Hepatocyte (in vitro differentiated cells): ENCODE measurements around the gene PHLPP1. TPM values are rescaled to one million over a fixed set of nuclear protein-coding genes. Genes with fewer than 3 reads are reported as not detected.

Source experiments
- DNase-seq: peaks from one replicate; pipeline ENCODE4 v3.0.0-alpha.2; 2016; ENCODE audit warnings: low spot score
- H2AFZ ChIP-seq: fragments of 200-600 bp; sonication (generic); 2 replicates; pipeline ENCODE4 v1.6.0; 2016; ENCODE audit warnings: antibody characterized with exemption, mild to moderate bottlenecking
- H3K27ac ChIP-seq: fragments of 200-600 bp; sonication (generic); 2 replicates; pipeline ENCODE4 v1.5.1; 2016; ENCODE audit warnings: mild to moderate bottlenecking
- H3K27me3 ChIP-seq: fragments of 200-600 bp; sonication (generic); 2 replicates; pipeline ENCODE4 v1.6.1; 2016
- H3K36me3 ChIP-seq: fragments of 200-600 bp; sonication (generic); replicated peaks from 2 replicates; pipeline ENCODE4 v1.5.1; 2016; ENCODE audit warnings: low read depth; ENCODE audit not compliant: insufficient read depth
- H3K4me1 ChIP-seq: fragments of 200-600 bp; sonication (generic); 2 replicates; pipeline ENCODE4 v1.5.1; 2016; ENCODE audit warnings: mild to moderate bottlenecking, moderate library complexity; ENCODE audit not compliant: insufficient read depth
- H3K4me2 ChIP-seq: fragments of 200-600 bp; sonication (generic); 2 replicates; pipeline ENCODE4 v1.6.0; 2016
- H3K4me3 ChIP-seq: fragments of 200-600 bp; sonication (generic); 2 replicates; pipeline ENCODE4 v1.5.1; 2016; ENCODE audit warnings: mild to moderate bottlenecking
- H3K79me2 ChIP-seq: fragments of 200-600 bp; sonication (generic); 2 replicates; pipeline ENCODE4 v1.6.0; 2017; ENCODE audit warnings: mild to moderate bottlenecking
- H3K9me2 ChIP-seq: fragments of 200-600 bp; sonication (generic); replicated peaks from 2 replicates; pipeline ENCODE4 v1.6.0; 2017; ENCODE audit warnings: mild to moderate bottlenecking; ENCODE audit not compliant: insufficient read depth
- H3K9me3 ChIP-seq: fragments of 200-600 bp; sonication (generic); 2 replicates; pipeline ENCODE4 v1.5.1; 2016; ENCODE audit warnings: low read depth, mild to moderate bottlenecking
- H4K20me1 ChIP-seq: fragments of 200-600 bp; sonication (generic); 2 replicates; pipeline ENCODE4 v1.6.0; 2016; ENCODE audit warnings: mild to moderate bottlenecking; ENCODE audit not compliant: insufficient read depth, poor library complexity, severe bottlenecking
- CTCF ChIP-seq: fragments of 200-600 bp; sonication (generic); IDR thresholded peaks from 2 replicates; pipeline ENCODE4 v1.5.1; 2016; ENCODE audit warnings: antibody characterized with exemption, mild to moderate bottlenecking; ENCODE audit not compliant: poor library complexity
- EZH2 ChIP-seq: fragments of 200-600 bp; sonication (generic); IDR thresholded peaks from 2 replicates; pipeline ENCODE4 v1.6.1; 2016; ENCODE audit warnings: antibody characterized with exemption, mild to moderate bottlenecking, borderline replicate concordance
- EZH2phosphoT487 ChIP-seq: fragments of 200-600 bp; sonication (generic); IDR thresholded peaks from one replicate; pipeline ENCODE4 v1.6.1; 2018; ENCODE audit warnings: antibody characterized with exemption, mild to moderate bottlenecking, low read depth, moderate library complexity; ENCODE audit not compliant: unreplicated experiment, severe bottlenecking
- WGBS: methylation state at CpG from one replicate; pipeline ENCODE4 v1.1.6; 2016; ENCODE audit warnings: low lambda C conversion rate; ENCODE audit errors: missing lambda C conversion rate; 5-methylcytosine and 5-hydroxymethylcytosine counted together
- polyA plus RNA-seq: library from polyadenylated mRNA; unstranded; fragments of >200 nt; fragmentation: Nextera tagmentation; extraction: Ambion mirVana; gene quantifications from 2 replicates; pipeline ENCODE4 v1.2.1, GENCODE V29; 2016
- total RNA-seq: library from RNA; depleted of rRNA; stranded (reverse); fragments of >200 nt; gene quantifications from 2 replicates; pipeline ENCODE4 v1.2.3, GENCODE V29; 2014

Gene PHLPP1
- total and polyA plus RNA-seq, 2 experiments from 2014 or later = 7.3 to 14.3 TPM

DNA sequence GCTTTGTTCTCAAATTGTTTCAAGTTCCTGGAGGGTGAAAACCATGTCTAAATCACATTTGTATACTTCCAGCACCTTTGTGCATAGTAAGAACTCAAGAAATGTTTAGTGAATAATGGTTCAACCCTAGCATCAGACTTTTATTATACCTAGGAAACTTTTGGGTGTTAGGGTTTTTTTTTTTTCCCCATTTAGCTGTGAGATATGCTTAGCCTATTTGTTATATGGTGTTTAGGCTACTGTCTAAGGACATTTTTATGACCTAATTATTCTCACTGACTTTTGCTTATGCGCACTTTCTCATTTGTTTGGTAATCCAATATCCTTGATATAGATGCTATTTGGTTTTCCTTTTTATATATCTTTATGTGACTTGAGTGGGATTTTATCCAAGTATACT, 164.7 kb downstream of the PHLPP1 start:
- no peak for DNase-seq
- H3K36me3 ChIP-seq = no peaks in the 10 kb centered on the region
- H3K4me2 ChIP-seq = no peak overlapping the region
- WGBS = 100% methylated on average over 1 of the region's 1 CpG
- H3K4me3 ChIP-seq = no peak overlapping the region
- H3K79me2 ChIP-seq = peaks cover 5% of the 10 kb centered on the region
- no peaks in the 10 kb centered on the region for H3K9me3 ChIP-seq
- no peaks in the 10 kb centered on the region for H3K27me3 ChIP-seq
- no peak overlapping the region for H3K27ac ChIP-seq
- H3K4me1 ChIP-seq = peaks cover 25% of the 10 kb centered on the region
- no peaks in the 10 kb centered on the region for H3K9me2 ChIP-seq
- TF ChIP-seq EZH2 = no peak
- TF ChIP-seq EZH2phosphoT487 = no peak
- TF ChIP-seq CTCF = no peak
- no peak overlapping the region for H2AFZ ChIP-seq
- H4K20me1 ChIP-seq = no peaks in the 10 kb centered on the region

DNA sequence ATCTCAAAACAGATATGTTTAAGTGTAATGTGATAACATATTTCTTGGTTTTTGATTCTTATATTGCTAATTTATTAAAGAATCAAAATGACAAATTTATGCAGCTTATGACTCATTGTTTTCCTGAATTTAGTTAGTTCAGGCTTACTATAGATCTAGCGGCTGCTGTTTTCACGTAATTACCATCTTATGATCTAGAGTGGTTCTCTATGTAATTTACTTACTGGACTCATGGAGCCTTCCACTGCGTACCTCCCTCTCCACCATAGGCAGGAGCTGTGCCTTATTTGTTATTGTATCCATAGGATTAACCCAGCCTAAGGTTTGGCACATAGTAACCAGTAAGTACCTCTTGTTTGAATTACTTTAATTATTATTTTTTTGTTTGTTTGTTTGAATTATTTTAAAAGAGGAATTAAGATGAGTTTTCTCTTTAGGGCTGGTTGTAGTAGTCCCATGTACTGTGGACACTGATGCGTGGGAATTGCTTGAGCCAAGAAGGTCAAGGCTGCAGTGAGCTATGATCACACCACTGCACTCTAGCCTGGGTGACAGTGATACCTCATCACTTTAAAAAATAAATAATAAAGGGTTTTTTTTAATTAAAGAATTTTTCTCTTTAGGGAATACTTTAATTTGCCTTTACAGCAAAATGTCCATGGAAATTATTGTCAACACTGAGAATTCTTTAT, 165.5 kb downstream of the PHLPP1 start:
- Histone ChIP-seq H3K4me3 (no peak overlapping the region), H3K27ac (no peak overlapping the region), H3K27me3 (no peaks in the 10 kb centered on the region), H3K9me3 (no peaks in the 10 kb centered on the region), H3K79me2 (peaks cover 5% of the 10 kb centered on the region), H3K36me3 (no peaks in the 10 kb centered on the region), H3K9me2 (no peaks in the 10 kb centered on the region), H4K20me1 (no peaks in the 10 kb centered on the region), H3K4me2 (no peak overlapping the region), H3K4me1 (peaks cover 22% of the 10 kb centered on the region), H2AFZ (no peak overlapping the region)
- no peak for DNase-seq
- TF ChIP-seq CTCF (no peak), EZH2phosphoT487 (no peak), EZH2 (no peak)
- over 99% methylated on average over 4 of the region's 4 CpGs for WGBS

- no peak overlapping the region for H3K4me2 ChIP-seq
These were observed 166.2 kb downstream of the PHLPP1 start for GRCh38 chr18:62881509-62882016.

More at GRCh38 chr18:62881509-62882016, 166.2 kb downstream of the PHLPP1 start:
- Histone ChIP-seq H3K79me2 (peaks cover 5% of the 10 kb centered on the region), H3K36me3 (no peaks in the 10 kb centered on the region), H2AFZ (no peak overlapping the region), H4K20me1 (no peaks in the 10 kb centered on the region), H3K9me3 (no peaks in the 10 kb centered on the region), H3K4me1 (peaks cover 15% of the 10 kb centered on the region), H3K27me3 (no peaks in the 10 kb centered on the region), H3K27ac (no peak overlapping the region), H3K4me3 (no peak overlapping the region), H3K9me2 (no peaks in the 10 kb centered on the region)
- 96% methylated on average over 4 of the region's 4 CpGs for WGBS
- TF ChIP-seq EZH2 = no peak
- TF ChIP-seq EZH2phosphoT487 = no peak
- TF ChIP-seq CTCF = no peak
- no peak for DNase-seq
